Cardiac muscle cell (in vitro differentiated cells and primary cell): ENCODE results near the gene DUS1L. TPM values are rescaled to one million over a fixed set of nuclear protein-coding genes. Genes with fewer than 3 reads are reported as not detected.

Experiments used
- DNase-seq, 2 donors: peaks; one replicate each; pipeline versions ENCODE4 v3.0.0 to v3.0.0-alpha.2; 2010 to 2017; ENCODE audit warnings: low read depth in 1 of 2, low spot score in 1 of 2
- H3K27ac ChIP-seq: fragments of 200-600 bp; sonication (generic); 2 replicates; pipeline ENCODE4 v1.5.1; 2016
- H3K27me3 ChIP-seq: fragments of 200-600 bp; sonication (generic); 2 replicates; pipeline ENCODE4 v1.6.0; 2016; ENCODE audit warnings: control low read depth
- H3K36me3 ChIP-seq: fragments of 200-600 bp; sonication (generic); 2 replicates; pipeline ENCODE4 v1.5.1; 2016; ENCODE audit warnings: control low read depth
- H3K4me1 ChIP-seq: fragments of 200-600 bp; sonication (generic); 2 replicates; pipeline ENCODE4 v1.8.1; 2017; ENCODE audit warnings: low read depth, mild to moderate bottlenecking, mixed run types
- H3K4me3 ChIP-seq: fragments of 200-600 bp; sonication (generic); 2 replicates; pipeline ENCODE4 v1.5.1; 2016; ENCODE audit warnings: mild to moderate bottlenecking
- H3K9me3 ChIP-seq: fragments of 200-600 bp; sonication (generic); 2 replicates; pipeline ENCODE4 v1.5.1; 2017; ENCODE audit warnings: low read depth, mild to moderate bottlenecking, control low read depth
- CTCF ChIP-seq: IDR thresholded peaks from 2 replicates; pipeline ENCODE4 v1.5.1; 2012; ENCODE audit warnings: low read depth, mild to moderate bottlenecking, low read length
- polyA plus RNA-seq: library from polyadenylated mRNA; unstranded; fragments of >200 nt; fragmentation: Nextera tagmentation; extraction: Ambion mirVana; gene quantifications from 2 replicates; pipeline ENCODE4 v1.2.1, GENCODE V29; 2016
- total RNA-seq: library from RNA; depleted of rRNA; stranded (reverse); fragments of >200 nt; gene quantifications from 2 replicates; pipeline ENCODE4 v1.2.3, GENCODE V29; 2016

Gene DUS1L
- total and polyA plus RNA-seq, 2 experiments from 2014 or later: 183 to 184 TPM

- no peak overlapping the region for H3K4me3 ChIP-seq
- H3K36me3 ChIP-seq: peaks cover 90% of the 10 kb centered on the region
Measured at GRCh38 chr17:82087961-82088837, 22.6 kb upstream of the DUS1L start.

GRCh38 chr17:82086941-82087906, 21.6 kb upstream of the DUS1L start:
- Histone ChIP-seq H3K36me3 (peaks cover 90% of the 10 kb centered on the region), H3K4me1 (no peaks in the 10 kb centered on the region)

More at GRCh38 chr17:82087961-82088837, 22.6 kb upstream of the DUS1L start:
- TF ChIP-seq CTCF: no peak
- Histone ChIP-seq H3K9me3 (no peaks in the 10 kb centered on the region), H3K4me1 (no peaks in the 10 kb centered on the region), H3K27ac (no peak overlapping the region), H3K27me3 (no peaks in the 10 kb centered on the region)
- no peak for DNase-seq

GRCh38 chr17:82085931-82086764, 20.5 kb upstream of the DUS1L start:
- H3K27ac ChIP-seq: no peak overlapping the region
- H3K36me3 ChIP-seq: peaks cover 85% of the 10 kb centered on the region
- no peaks in the 10 kb centered on the region for H3K9me3 ChIP-seq
- no peaks in the 10 kb centered on the region for H3K27me3 ChIP-seq
- DNase-seq: no peak
- no peak for TF ChIP-seq CTCF
- H3K4me3 ChIP-seq: no peak overlapping the region
- H3K4me1 ChIP-seq: no peaks in the 10 kb centered on the region

More at GRCh38 chr17:82086941-82087906, 21.6 kb upstream of the DUS1L start:
- DNase-seq: no peak
- TF ChIP-seq CTCF: no peak
- no peak overlapping the region for H3K27ac ChIP-seq
- H3K27me3 ChIP-seq: no peaks in the 10 kb centered on the region
- no peaks in the 10 kb centered on the region for H3K9me3 ChIP-seq
- no peak overlapping the region for H3K4me3 ChIP-seq

GRCh38 chr17:82085031-82085861, 19.6 kb upstream of the DUS1L start:
- TF ChIP-seq CTCF: no peak

More at GRCh38 chr17:82085031-82085861, 19.6 kb upstream of the DUS1L start:
- Histone ChIP-seq H3K27me3 (no peaks in the 10 kb centered on the region), H3K36me3 (peaks cover 87% of the 10 kb centered on the region), H3K9me3 (no peaks in the 10 kb centered on the region), H3K4me1 (no peaks in the 10 kb centered on the region), H3K4me3 (no peak overlapping the region), H3K27ac (no peak overlapping the region)
- DNase-seq: no peak
